HG03135 (cell line): ENCODE measurements around the gene ATP6V0E2.

Experiments
- ATAC-seq: cut with Tn5 transposase; IDR thresholded peaks from one replicate; pipeline ENCODE4 v1.9.1; 2021; ENCODE audit warnings: mild to moderate bottlenecking, moderate library complexity; ENCODE audit not compliant: unreplicated experiment

ATP6V0E2 gene

DNA sequence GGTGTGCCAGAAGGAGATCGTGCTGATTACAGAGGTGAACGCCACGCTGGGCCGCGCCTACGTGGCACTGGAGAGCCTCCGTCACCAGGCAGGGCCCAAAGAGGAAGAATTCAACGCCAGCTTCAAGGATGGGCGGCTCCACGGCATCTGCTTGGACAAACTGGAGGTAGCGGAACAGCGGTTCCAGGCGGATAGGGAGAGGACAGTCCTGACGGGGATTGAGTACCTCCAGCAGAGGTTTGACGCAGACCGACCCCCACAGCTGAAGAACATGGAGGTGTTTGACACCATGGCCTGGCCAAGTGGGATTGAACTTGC, 12.1 kb upstream of the ATP6V0E2 start:
- no peak for ATAC-seq

GRCh38 chr7:149862156-149862555, 11.6 kb upstream of the ATP6V0E2 start:
- ATAC-seq: no peak

- no peak for ATAC-seq
Measured at GRCh38 chr7:149863500-149863899, 10.3 kb upstream of the ATP6V0E2 start.

DNA sequence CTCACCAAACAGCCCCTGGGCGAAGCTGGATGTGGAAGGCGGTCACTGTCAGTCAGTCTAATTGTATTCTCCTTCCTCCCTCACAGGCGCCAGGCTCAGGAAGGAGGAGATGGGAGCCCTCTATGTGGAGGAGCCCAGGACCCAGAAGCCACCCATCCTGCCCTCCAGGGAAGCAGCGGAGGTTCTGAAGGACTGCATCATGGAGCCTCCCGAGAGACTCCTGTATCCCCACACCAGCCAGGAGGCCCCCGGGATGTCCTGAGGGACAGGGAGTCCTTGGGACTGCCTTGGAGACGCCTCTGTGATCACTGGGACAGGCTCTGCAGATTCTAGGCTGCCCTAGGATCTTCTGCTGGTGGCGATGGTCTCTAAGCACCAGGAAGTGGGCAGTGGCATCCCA, 9.7 kb upstream of the ATP6V0E2 start:
- ATAC-seq: no peak

DNA sequence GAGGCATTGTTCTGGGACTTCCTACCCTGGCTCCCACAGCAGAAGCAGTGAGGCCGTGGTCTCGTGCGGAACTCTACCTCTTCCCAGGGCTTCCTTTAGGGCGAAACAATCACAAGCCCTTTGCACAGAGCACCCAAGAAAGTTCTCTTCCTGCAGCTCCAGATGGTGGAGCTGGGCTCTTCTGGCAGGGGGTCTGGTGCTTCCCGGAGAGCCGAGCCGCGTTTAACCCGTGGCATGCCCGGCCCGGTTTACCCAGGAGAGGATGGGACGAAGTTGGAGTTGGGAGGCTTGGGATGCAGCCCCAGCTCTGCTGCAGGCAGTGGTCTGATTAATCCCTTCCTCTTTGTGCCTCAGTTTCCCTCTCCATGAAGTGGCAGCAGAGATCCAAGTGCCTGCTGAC, 9.0 kb upstream of the ATP6V0E2 start:
- no peak for ATAC-seq

- no peak for ATAC-seq
Measured at GRCh38 chr7:149865437-149865836, 8.3 kb upstream of the ATP6V0E2 start.

- ATAC-seq: no peak
Measured at GRCh38 chr7:149866139-149866778, 7.5 kb upstream of the ATP6V0E2 start.

GRCh38 chr7:149866779-149867447, 6.9 kb upstream of the ATP6V0E2 start:
- ATAC-seq: no peak

GRCh38 chr7:149867762-149868622, 5.8 kb upstream of the ATP6V0E2 start:
- ATAC-seq: no peak

DNA sequence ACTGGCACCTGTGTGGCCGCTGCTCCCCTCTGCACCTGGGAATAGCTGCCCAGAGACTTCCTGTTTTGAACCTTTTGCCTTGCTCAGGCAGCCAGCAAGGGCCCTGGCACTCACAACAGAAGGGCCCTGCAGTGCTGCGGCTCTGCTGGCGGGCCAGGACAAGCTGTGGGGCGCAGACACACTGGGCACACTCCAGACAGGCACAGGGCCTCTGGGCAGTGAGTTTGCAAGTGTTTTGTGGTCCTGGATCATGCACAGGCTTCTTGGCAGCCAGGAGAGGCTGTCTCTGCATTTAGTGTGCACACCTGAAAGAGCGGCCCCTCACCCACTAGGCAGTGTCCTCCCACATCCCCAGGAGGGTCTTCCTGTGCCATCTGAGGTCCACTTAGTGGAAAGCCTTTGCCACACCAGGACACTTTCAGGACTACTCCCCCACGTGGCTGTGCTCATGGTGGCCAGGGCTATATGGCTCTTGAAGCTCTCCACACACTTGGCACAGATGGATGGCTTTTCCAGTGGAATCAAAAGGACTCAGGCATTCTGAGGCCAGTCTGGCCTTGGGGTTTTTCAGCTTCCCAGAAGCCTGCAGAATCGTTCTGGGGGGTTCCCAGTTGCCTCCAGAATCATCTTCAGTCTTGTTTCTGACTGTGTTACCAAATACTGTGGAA, 5.0 kb upstream of the ATP6V0E2 start:
- no peak for ATAC-seq

DNA sequence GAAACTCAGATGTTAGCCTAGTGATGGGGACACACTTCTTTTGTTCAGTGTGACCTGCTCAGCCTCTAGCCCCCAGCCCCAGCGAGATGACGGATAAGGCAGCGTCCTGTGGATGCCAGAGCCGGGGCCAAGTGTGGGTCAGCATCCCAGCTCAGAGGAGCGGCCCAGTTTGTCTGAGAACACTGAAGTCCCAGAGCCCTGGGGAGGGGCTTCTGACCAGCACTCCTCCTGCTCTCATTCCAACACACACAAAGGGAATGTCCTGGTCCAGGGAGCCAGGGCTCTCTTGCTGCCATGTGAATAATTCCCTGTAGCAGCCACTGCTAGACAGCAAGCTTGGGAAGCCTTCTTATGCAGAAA, 4.5 kb upstream of the ATP6V0E2 start:
- no peak for ATAC-seq

- no peak for ATAC-seq
Measured at GRCh38 chr7:149869867-149870266, 3.9 kb upstream of the ATP6V0E2 start.

DNA sequence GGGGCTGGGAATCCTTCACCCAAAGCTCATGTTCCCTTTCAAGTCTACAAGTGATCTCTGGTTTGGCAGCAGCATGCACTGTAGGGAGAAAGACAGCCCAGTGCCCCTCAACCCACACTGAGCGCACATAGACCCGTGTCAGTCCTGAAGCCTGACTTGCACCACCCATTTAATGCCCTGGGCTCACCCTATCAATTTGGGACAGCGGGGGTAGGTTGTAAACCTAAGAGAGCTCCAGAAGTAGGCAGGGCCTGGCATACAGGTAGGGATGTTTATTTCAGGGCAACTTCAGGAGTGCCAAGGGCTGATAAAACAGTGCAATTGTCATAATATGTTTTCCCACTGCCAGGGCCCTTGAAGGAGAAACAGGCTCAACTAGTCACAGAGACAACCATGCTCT, 3.5 kb upstream of the ATP6V0E2 start:
- ATAC-seq: no peak

- ATAC-seq: no peak
Measured at GRCh38 chr7:149870701-149871483, 2.9 kb upstream of the ATP6V0E2 start.

- no peak for ATAC-seq
Measured at GRCh38 chr7:149871576-149871975, 2.2 kb upstream of the ATP6V0E2 start.

GRCh38 chr7:149872419-149873073, 1.2 kb upstream of the ATP6V0E2 start:
- ATAC-seq: no peak

DNA sequence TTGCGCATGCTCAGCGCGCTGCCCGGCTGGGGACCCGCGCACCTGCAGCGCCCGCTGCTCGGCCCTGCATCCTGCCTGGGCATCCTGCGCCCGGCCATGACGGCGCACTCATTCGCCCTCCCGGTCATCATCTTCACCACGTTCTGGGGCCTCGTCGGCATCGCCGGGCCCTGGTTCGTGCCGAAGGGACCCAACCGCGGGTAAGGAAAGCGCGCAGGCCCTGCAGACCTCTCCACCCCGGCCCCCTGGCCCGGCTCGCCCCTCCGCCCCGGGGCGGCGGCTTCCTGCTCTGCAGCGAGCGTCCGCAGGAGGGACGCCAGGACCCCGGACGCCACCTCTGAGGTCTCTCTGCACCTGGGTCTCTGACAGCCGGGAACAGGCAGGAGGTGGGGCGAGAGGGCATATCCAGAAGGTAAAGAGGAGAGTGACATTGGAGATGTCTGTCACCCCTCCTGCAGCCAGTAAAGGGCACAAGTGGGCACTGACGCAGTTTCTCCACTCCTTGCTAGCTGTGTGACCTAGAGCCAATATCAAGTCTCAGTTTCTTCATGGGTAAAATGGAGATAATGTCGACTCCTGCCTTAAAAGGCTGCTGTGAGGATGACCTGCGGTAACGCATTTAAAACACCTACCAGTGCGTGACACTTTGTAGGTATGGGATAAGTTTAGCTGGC, 338 bp downstream of the ATP6V0E2 start:
- ATAC-seq: peak; percentile 28

- ATAC-seq: no peak
Measured at GRCh38 chr7:149874644-149875028, 867 bp downstream of the ATP6V0E2 start.

DNA sequence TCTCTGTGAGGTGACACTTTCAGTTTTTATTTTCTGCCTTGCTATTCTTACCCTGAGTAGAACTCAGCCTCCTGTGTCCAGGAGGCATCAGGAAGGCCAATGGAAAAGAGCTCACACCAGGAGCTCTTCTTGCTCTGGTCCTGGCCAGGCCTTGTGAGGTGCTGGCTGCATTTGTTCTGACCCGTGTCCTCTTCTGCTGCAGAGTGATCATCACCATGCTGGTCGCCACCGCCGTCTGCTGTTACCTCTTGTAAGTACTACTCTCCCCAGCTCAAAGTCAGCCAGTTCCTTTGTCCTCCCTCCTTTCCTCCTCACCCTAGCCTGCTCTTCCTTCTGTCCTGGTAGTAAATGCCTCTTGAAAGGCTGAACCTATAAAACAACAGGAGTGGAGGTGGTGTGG, 1.6 kb downstream of the ATP6V0E2 start:
- ATAC-seq: no peak
